Fibroblast of the aortic adventitia (primary cell): ENCODE measurements around the gene USP54. TPM values are rescaled to one million over a fixed set of nuclear protein-coding genes. Genes with fewer than 3 reads are reported as not detected.

Experiments used
- DNase-seq: peaks from one replicate; pipeline ENCODE4 v3.0.0-alpha.2; 2010; ENCODE audit warnings: low read depth
- H3K4me3 ChIP-seq: 2 replicates; pipeline ENCODE4 v1.5.1; 2011; ENCODE audit warnings: low read depth, mild to moderate bottlenecking, control low read depth, low read length, moderate library complexity
- CTCF ChIP-seq: IDR thresholded peaks from 2 replicates; pipeline ENCODE4 v1.5.1; 2011; ENCODE audit warnings: mild to moderate bottlenecking, low read length, control low read depth, inconsistent platforms; ENCODE audit not compliant: insufficient read depth
- total RNA-seq: library from RNA; depleted of rRNA; stranded (reverse); fragments of >200 nt; gene quantifications from 2 replicates; pipeline ENCODE4 v1.2.3, GENCODE V29; 2012; ENCODE audit warnings: low replicate concordance

USP54 gene
- total RNA-seq, 1 donor: 14.8 TPM

- H3K4me3 ChIP-seq: no peak overlapping the region
- no peak for DNase-seq
- no peak for TF ChIP-seq CTCF
Observed at GRCh38 chr10:73534857-73535256, 56.3 kb downstream of the USP54 start.

DNA sequence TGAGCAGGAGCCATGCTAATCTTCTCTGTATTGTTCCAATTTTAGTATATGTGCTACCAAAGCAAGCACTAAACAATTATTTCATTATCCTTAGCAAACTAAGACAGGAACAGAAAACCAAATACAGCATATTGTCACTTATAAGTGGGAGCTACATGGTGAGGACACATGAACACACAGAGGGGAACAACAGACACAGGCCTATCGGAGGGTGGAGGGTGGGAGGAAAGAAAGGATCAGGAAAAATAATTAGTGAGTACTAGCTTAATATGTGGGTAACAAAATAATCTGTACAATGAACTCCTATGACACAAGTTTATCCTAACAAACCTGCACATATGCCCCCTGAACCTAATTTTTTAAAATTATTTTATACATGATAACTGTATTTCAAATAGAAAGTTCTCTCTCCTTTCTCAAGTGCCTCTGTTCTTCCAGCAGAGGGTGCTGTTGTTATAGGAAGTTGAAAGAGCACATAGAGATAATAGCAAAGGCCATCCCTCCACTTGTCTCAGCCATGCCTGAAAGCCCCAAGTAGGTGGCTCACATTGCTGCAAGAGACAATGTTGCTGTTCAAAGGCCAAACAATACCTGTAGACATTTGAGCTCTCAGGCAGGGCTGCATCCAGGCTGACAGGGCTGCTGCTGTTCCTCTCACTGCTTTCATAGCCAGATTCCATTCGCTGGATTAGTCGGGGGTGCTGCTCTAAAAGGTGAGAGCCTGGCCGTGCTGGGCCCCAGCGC, 61.9 kb downstream of the USP54 start:
- peak; percentile 82 for DNase-seq
- TF ChIP-seq CTCF: peak; percentile 80
- no peak overlapping the region for H3K4me3 ChIP-seq

- no peak overlapping the region for H3K4me3 ChIP-seq
- no peak for TF ChIP-seq CTCF
- peak; percentile 43 for DNase-seq
Observed at GRCh38 chr10:73522263-73522662, 68.9 kb downstream of the USP54 start.

DNA sequence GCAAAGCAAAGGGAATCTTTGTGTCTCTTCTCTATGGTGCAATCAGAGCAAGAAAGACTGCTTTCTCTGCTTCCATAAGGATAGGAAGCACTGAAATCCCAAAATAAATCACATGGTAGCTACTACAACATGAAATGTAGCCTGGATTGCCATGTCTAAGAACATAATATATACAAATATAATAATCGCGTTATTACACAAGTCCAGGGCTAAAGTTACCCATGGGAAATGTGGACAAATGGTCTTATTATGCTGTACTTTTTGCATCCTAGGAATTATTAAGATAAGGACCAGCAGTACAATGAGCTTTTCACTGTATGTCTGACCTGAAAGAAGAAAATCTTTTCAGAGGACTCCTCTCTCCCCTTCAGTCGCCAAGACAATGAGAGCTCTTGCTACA, 71.8 kb downstream of the USP54 start:
- no peak overlapping the region for H3K4me3 ChIP-seq
- TF ChIP-seq CTCF: no peak
- DNase-seq: no peak

DNA sequence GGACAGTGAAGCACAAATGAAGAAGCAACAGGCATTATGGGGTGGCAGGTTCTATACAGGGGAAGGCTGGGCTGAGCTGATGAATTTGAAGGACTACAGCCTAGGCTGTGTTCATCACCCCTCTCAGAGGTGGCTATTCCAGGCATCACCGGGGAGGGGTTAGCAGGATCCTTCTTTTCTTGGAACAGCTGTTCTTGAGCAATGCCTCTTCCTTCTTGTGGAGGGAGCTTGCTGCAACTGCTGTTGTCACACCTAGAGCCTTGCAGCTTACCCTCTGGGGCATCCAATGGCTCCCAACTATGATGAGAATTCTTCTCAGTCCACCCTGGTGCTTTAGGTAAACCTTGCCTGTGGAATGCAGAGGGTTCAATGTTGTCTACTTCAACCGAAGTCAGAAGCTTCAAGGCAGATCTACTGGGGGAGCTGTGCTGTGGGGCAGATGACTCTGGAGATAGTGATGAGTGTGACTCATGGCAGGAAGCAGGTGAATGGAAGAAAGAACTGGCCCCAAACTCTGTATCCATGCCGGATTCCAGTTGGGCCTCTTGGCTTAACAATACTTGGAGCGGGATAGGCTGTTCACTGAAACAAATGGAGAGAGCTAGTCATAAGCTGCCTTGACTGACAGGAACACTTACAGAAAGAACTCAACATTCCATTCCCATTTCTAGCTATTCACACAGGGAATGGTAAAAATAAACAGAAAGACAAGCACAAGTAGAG, 73.8 kb downstream of the USP54 start:
- DNase-seq: no peak
- TF ChIP-seq CTCF: no peak
- H3K4me3 ChIP-seq: no peak overlapping the region

GRCh38 chr10:73512207-73512743, 78.9 kb downstream of the USP54 start:
- no peak for DNase-seq
- TF ChIP-seq CTCF: no peak
- no peak overlapping the region for H3K4me3 ChIP-seq
